Neutrophil (primary cell): ENCODE data around the gene GBX1.

Source experiments
- H3K27ac ChIP-seq: fragments of 200-600 bp; sonication (generic); 2 replicates; pipeline ENCODE4 v1.5.1; 2016; ENCODE audit warnings: mild to moderate bottlenecking, moderate library complexity
- H3K27me3 ChIP-seq: fragments of 200-600 bp; sonication (generic); 2 replicates; pipeline ENCODE4 v1.6.0; 2016; ENCODE audit warnings: mild to moderate bottlenecking
- H3K36me3 ChIP-seq: fragments of 200-600 bp; sonication (generic); 2 replicates; pipeline ENCODE4 v1.5.1; 2017
- H3K4me1 ChIP-seq, 2 experiments: fragments of 200-600 bp in 1 of 2; sonication (generic) in 1 of 2; 1 replicate in 1 of 2; 2 replicates in 1 of 2; pipeline versions ENCODE4 v1.5.1 to v1.6.1; 2013 to 2016; ENCODE audit warnings: low read depth in 1 of 2, low read length in 1 of 2, mild to moderate bottlenecking in 1 of 2, moderate library complexity in 1 of 2; ENCODE audit not compliant: control insufficient read depth in 1 of 2, insufficient read depth in 1 of 2
- H3K4me3 ChIP-seq, 2 experiments: fragments of 200-600 bp in 1 of 2; sonication (generic) in 1 of 2; 1 replicate in 1 of 2; 2 replicates in 1 of 2; pipeline ENCODE4 v1.5.1; 2013 to 2016; ENCODE audit warnings: low read depth in 1 of 2, low read length in 1 of 2, mild to moderate bottlenecking in 1 of 2, moderate library complexity in 1 of 2
- H3K9me3 ChIP-seq: fragments of 200-600 bp; sonication (generic); 2 replicates; pipeline ENCODE4 v1.5.1; 2016
- CTCF ChIP-seq: fragments of 200-600 bp; sonication (generic); IDR thresholded peaks from 2 replicates; pipeline ENCODE4 v1.5.1; 2016; ENCODE audit warnings: antibody characterized with exemption

Gene GBX1

GRCh38 chr7:151129117-151129959, 38.2 kb downstream of the GBX1 start:
- no peaks in the 10 kb centered on the region for H3K27me3 ChIP-seq
- H3K27ac ChIP-seq = no peak overlapping the region
- H3K4me1 ChIP-seq = no peaks in the 10 kb centered on the region
- no peak for TF ChIP-seq CTCF
- peaks cover 7% of the 10 kb centered on the region for H3K36me3 ChIP-seq
- H3K9me3 ChIP-seq = no peaks in the 10 kb centered on the region
- no peak overlapping the region for H3K4me3 ChIP-seq

- H3K36me3 ChIP-seq = peaks cover 3% of the 10 kb centered on the region
- TF ChIP-seq CTCF = no peak
- no peak overlapping the region for H3K27ac ChIP-seq
- no peaks in the 10 kb centered on the region for H3K9me3 ChIP-seq
- H3K4me1 ChIP-seq = no peaks in the 10 kb centered on the region
- H3K4me3 ChIP-seq = no peak overlapping the region
- H3K27me3 ChIP-seq = no peaks in the 10 kb centered on the region
Measured at GRCh38 chr7:151128716-151129115, 38.8 kb downstream of the GBX1 start.

GRCh38 chr7:151128144-151128543, 39.4 kb downstream of the GBX1 start:
- Histone ChIP-seq H3K4me1 (no peaks in the 10 kb centered on the region), H3K27ac (no peak overlapping the region), H3K4me3 (no peak overlapping the region), H3K9me3 (no peaks in the 10 kb centered on the region), H3K36me3 (peaks cover 3% of the 10 kb centered on the region), H3K27me3 (no peaks in the 10 kb centered on the region)
- TF ChIP-seq CTCF = no peak

- Histone ChIP-seq H3K4me1 (no peaks in the 10 kb centered on the region), H3K9me3 (no peaks in the 10 kb centered on the region), H3K4me3 (no peak overlapping the region), H3K27ac (no peak overlapping the region), H3K27me3 (no peaks in the 10 kb centered on the region), H3K36me3 (peaks cover 3% of the 10 kb centered on the region)
- no peak for TF ChIP-seq CTCF
Measured at GRCh38 chr7:151126491-151127137, 40.9 kb downstream of the GBX1 start.

- Histone ChIP-seq H3K36me3 (peaks cover 5% of the 10 kb centered on the region), H3K4me1 (no peaks in the 10 kb centered on the region), H3K9me3 (no peaks in the 10 kb centered on the region), H3K27ac (no peak overlapping the region), H3K4me3 (no peak overlapping the region), H3K27me3 (no peaks in the 10 kb centered on the region)
- TF ChIP-seq CTCF = no peak
Measured at GRCh38 chr7:151125846-151126481, 41.5 kb downstream of the GBX1 start.
